ENCODE data around the gene PRR16.
"Not testable (repeated sequence)": the region's sequence is repeated elsewhere in the genome, so short reads cannot be mapped to it uniquely, and the experiment has no call there.

PRR16 gene

DNA sequence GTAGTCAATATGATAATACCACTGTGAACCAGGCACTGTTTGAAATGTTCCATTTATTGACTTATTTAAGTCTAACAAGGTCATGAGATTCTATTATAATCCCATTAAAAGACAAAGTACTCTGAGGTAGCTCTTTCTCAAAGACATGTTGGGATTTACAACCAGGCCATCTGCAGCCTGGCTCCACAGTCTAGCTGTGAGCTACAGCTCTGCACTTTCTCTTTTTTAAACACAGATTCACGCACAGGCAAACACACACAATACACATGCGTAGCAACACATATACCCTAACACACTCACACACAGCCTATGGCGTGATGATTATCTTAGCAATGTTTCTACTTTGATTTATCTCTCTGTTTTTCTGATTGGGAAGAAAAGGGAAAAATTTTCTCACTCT, 174.3 kb downstream of the PRR16 start:
- DNase-seq (ENCODE audit: low read depth in 2 of 2): no peak

- DNase-seq (ENCODE audit: low read depth in 2 of 2): no peak
Observed at GRCh38 chr5:120640778-120641177, 176.7 kb downstream of the PRR16 start.

DNA sequence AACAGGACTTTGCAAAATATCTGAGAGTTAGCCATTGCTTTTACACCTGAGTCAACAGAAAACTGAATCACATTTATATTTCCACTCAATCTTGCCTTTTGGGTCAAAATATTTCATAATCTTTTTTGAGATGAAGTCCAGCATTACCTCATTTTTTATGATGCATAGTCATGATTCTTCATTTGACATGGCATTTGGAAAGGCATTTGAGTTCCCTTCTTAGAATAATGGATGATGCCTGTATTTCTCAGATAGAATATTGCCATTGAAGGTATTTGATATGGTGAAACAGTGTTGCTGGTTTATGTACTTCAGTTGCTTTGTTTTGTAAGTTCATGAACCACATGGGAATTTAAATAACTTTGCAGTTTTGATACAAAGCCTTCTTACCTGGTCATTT, 180.4 kb downstream of the PRR16 start:
- DNase-seq (ENCODE audit: low read depth in 2 of 2): no peak

DNA sequence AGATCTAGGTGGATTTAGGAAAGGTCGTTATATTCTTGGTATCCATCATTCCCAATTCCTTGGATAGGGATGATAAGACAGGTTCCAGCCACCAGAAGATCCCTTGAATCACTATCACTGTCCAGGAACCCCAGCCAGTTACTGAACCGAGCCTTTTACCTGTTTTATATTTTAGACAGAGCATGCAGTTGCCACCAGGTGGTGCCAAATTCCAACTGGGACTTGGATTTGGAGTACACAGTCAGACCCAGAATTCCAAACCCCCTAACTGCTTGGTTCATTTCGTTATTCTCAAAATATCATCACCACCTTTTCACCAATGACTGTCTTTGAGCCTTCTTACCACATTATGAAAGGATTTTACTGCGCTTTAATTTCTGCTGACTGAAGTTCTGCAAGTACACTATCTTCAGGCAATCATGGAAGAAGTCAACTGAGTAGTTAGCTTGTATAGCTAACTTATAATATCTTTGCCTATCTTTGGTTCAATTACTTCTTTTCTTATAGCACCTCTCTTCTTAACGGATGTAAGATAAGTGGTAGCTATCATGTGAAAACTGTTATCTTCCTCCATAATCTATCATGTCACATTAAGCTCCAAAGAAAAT, 191.8 kb downstream of the PRR16 start:
- DNase-seq (ENCODE audit: low read depth in 2 of 2): no peak

GRCh38 chr5:120657104-120657503, 193.0 kb downstream of the PRR16 start:
- DNase-seq (ENCODE audit: low read depth in 2 of 2): no peak

- no peak for DNase-seq (ENCODE audit: low read depth in 2 of 2)
Observed at GRCh38 chr5:120677481-120677880, 213.4 kb downstream of the PRR16 start.

DNA sequence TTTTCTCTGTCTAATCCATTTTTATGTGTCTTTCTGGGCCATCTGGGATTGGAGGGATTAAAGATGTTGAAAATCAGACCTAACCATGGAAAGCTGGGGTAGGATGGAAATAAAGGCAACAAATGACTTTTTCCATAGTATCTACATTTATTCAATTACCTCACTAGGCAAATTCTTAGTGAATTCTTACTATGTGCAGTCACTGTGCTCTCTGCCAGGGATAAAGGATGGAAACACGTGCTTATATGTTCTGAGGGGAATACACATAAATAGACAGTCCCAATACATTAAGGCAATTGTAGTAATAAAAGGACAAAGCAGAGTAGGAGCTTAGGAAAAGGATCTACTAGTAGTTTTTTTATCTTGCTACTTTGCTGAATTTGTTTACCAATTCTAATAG, 214.2 kb downstream of the PRR16 start:
- DNase-seq (ENCODE audit: low read depth in 2 of 2): no peak

DNA sequence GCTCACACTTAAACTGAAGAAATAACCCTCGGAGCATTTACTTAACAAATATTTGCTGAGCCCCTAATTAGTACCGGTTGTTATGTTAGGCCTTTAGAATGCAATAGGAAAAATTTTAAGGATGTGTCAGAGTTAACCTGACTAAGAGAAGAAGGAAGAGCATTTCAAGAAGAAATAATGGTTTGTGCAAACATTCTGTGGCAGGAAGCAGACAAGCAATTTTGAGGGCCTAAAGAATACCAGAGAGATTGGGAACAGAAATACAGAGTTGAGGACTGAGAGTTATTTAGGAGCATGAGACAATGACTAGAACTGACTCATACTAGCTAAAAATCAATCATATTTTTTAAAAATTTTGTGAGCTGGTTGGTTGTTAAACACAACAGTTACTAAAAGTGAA, 218.8 kb downstream of the PRR16 start:
- DNase-seq (ENCODE audit: low read depth in 2 of 2): no peak

- DNase-seq (ENCODE audit: low read depth in 2 of 2): no peak
Observed at GRCh38 chr5:120683580-120683979, 219.5 kb downstream of the PRR16 start.

GRCh38 chr5:120684213-120684612, 220.1 kb downstream of the PRR16 start:
- DNase-seq (ENCODE audit: low read depth in 2 of 2): no peak

- no peak for DNase-seq (ENCODE audit: low read depth in 2 of 2)
Observed at GRCh38 chr5:120684749-120685415, 220.8 kb downstream of the PRR16 start.

GRCh38 chr5:120690621-120691407, 226.7 kb downstream of the PRR16 start:
- DNase-seq (ENCODE audit: low read depth in 2 of 2): no peak

DNA sequence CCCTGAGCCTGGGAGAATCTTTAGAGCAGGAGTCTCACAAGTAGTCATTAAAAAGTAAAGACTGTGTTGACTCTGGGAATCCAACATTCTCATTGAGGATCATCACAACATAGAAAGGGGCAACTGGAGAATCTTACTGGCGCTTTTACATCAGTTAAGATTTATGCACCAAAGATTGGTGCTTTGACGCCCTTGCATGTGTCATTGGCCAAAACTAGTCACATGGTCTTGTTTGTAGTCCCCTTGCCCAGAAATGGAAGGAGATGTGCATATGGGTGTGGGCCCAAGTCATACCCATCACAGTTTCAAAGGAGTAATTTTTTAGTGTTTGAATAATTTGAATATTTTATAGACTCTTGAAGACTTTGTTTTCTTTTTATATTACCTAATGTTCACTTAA, 228.2 kb downstream of the PRR16 start:
- no peak for DNase-seq (ENCODE audit: low read depth in 2 of 2)

DNA sequence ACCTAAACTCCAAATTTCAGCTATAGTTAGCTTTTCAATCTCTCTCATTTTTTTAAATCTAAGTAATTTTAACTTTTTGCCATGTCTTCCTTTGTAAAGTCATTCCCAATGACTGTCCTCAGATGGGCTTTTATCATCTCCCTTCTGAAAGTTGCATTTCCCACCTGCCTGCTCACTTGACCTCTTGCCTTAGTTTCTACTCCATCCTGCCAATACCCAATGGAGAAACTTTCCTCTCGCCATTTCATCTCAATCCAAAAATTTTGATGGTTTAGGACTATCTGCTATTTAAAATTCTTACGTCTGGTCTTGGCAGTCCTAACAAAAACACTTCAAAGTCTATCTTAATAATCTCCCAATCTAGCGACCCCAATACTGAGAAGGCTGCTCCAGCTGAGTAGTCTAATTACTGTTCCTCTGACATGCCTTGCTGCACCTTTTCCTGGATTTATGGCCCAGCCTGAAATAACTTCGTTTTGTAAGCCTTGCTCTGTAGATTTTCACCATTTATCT, 231.3 kb downstream of the PRR16 start:
- no peak for DNase-seq (ENCODE audit: low read depth in 2 of 2)

GRCh38 chr5:120697147-120697546, 233.0 kb downstream of the PRR16 start:
- no peak for DNase-seq (ENCODE audit: low read depth in 2 of 2)

DNA sequence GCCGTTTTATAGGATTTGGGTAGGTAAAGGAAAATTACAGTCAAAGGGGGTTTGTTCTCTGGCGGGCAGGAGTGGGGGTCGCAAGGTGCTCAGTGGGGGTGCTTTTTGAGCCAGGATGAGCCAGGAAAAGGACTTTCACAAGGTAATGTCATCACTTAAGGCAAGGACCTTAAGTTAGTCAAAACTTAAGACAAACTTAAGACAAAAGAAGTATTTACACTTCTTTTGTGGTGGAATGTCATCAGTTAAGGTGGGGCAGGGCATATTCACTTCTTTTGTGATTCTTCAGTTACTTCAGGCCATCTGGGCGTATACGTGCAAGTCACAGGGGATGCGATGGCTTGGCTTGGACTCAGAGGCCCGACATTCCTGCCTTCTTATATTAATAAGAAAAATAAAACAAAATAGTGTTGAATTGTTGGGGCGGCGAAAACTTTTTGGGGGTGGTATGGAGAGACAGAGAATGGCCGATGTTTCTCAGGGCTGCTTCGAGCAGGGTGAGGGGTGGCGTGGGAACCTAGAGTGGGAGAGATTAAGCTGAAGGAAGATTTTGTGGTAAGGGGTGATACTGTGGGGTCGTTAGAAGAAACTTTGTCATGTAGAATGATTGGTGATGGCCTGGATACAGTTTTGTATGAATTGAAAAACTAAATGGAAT, 233.7 kb downstream of the PRR16 start:
- not testable (repeated sequence) for DNase-seq (ENCODE audit: low read depth in 2 of 2)

GRCh38 chr5:120700653-120701052, 236.6 kb downstream of the PRR16 start:
- not testable (repeated sequence) for DNase-seq (ENCODE audit: low read depth in 2 of 2)

DNA sequence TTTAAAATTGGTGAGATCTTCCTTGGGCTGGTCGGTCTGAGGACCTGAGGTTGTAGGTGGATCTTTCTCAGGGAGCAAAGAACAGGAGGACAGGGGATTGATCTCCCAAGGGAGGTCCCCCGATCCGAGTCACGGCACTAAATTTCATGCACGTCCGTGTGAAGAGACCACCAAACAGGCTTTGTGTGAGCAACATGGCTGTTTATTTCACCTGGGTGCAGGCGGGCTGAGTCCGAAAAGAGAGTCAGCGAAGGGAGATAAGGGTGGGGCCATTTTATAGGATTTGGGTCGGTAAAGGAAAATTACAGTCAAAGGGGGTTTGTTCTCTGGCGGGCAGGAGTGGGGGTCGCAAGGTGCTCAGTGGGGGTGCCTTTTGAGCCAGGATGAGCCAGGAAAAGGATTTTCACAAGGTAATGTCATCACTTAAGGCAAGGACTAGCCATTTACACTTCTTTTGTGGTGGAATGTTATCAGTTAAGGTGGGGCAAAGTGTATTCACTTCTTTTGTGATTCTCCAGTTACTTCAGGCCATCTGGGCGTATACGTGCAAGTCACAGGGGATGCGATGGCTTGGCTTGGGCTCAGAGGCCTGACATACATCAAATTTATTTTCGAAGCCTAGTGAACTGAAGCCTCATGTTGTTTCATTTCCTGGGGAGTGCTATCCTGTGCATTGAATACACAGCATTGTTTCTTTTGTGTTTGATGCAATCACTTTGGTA, 238.9 kb downstream of the PRR16 start:
- not testable (repeated sequence) for DNase-seq (ENCODE audit: low read depth in 2 of 2)

GRCh38 chr5:120703918-120704587, 240.0 kb downstream of the PRR16 start:
- no peak for DNase-seq (ENCODE audit: low read depth in 2 of 2)

DNA sequence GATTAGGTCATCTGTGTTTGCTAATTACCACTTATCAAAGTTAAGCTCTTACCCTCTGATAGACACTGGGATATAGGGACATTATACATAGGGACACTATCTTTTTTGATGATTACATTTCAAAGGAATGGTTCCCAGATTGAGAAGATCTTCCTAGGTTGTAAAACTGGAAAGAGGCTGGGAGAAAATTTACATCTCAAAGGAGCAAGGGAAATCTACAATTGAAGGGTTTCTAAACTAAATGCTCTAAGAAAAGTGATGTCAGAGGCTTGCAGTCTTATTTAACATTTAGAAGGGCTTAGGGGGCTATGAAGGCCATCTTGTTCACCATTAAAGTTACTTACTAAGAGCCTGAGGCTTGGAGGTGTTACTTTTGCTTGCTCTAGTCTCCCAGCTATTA, 242.8 kb downstream of the PRR16 start:
- no peak for DNase-seq (ENCODE audit: low read depth in 2 of 2)

DNA sequence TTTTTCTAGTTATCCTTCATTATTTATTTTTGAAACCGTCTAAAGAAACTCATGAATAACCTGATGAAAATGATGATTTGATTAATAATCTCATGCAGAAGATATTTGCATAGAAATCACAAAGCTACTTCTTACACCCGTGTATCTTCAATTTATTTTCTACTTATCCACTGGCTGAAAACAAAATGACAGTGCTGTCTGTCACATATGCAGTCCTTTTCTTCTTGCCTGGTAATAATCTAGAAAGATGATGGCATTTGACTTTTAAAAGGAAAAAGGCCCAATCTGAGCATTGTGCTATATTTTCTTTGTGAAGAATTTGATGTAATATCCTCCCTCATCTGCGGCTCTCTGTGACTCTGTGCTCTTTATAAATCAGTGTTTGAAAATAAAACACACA, 253.3 kb downstream of the PRR16 start:
- no peak for DNase-seq (ENCODE audit: low read depth in 2 of 2)

All from stimulated activated CD8-positive, alpha-beta memory T cell treated with anti-CD3 and anti-CD28 coated beads, Interleukin-2, amount 100 ng/mL, for 48 hours (primary cell).